Spleen (tissue), 11 donors: ENCODE measurements around the gene TMEM54. TPM values are rescaled to one million over a fixed set of nuclear protein-coding genes. Genes with fewer than 3 reads are reported as not detected.

Source experiments
- DNase-seq: peaks from one replicate; pipeline ENCODE4 v3.0.0-alpha.2; 2020
- H3K27ac ChIP-seq, 8 donors: fragments of 200-600 bp; sonication (generic) in 7 of 8; 1 replicate in 4 of 8; 2 replicates in 4 of 8; pipeline versions ENCODE4 v1.5.0 to v1.8.0; 2016 to 2021; ENCODE audit warnings: inconsistent platforms in 4 of 8, mild to moderate bottlenecking in 4 of 8, moderate library complexity in 1 of 8
- H3K27me3 ChIP-seq, 7 donors: fragments of 200-600 bp; sonication (generic) in 6 of 7; replicated peaks in 1 of 7; 1 replicate in 4 of 7; 2 replicates in 3 of 7; pipeline versions ENCODE4 v1.5.0 to v1.8.0; 2016 to 2021; ENCODE audit warnings: inconsistent platforms in 3 of 7, mild to moderate bottlenecking in 1 of 7
- H3K36me3 ChIP-seq, 6 donors: fragments of 200-600 bp; sonication (generic) in 5 of 6; 1 replicate in 4 of 6; 2 replicates in 2 of 6; pipeline versions ENCODE4 v1.5.0 to v1.8.0; 2016 to 2021; ENCODE audit warnings: inconsistent platforms in 2 of 6
- H3K4me1 ChIP-seq, 6 donors: fragments of 200-600 bp; sonication (generic) in 5 of 6; 1 replicate in 3 of 6; 2 replicates in 3 of 6; pipeline versions ENCODE4 v1.5.0 to v1.8.0; 2016 to 2021; ENCODE audit warnings: inconsistent platforms in 3 of 6
- H3K4me3 ChIP-seq, 8 donors: fragments of 200-600 bp; sonication (generic) in 7 of 8; 1 replicate in 4 of 8; 2 replicates in 4 of 8; pipeline versions ENCODE4 v1.5.0 to v1.8.0; 2016 to 2021; ENCODE audit warnings: inconsistent platforms in 4 of 8, mild to moderate bottlenecking in 4 of 8, moderate library complexity in 2 of 8
- H3K9me3 ChIP-seq, 8 donors: fragments of 200-600 bp; sonication (generic) in 7 of 8; 1 replicate in 4 of 8; 2 replicates in 4 of 8; pipeline versions ENCODE4 v1.5.0 to v1.8.0; 2016 to 2021; ENCODE audit warnings: inconsistent platforms in 4 of 8
- CTCF ChIP-seq, 11 experiments: fragments of 200-600 bp in 7 of 11; fragments of 450-650 bp in 4 of 11; sonication (generic) in 4 of 11; IDR thresholded peaks in 8 of 11; conservative IDR thresholded peaks in 3 of 11; 1 replicate in 7 of 11; 2 replicates in 4 of 11; pipeline versions ENCODE4 v1.4.0 to v1.8.0; 2016 to 2021; ENCODE audit warnings: antibody characterized with exemption in 11 of 11, inconsistent platforms in 4 of 11, mild to moderate bottlenecking in 1 of 11
- POLR2A ChIP-seq, 3 donors: fragments of 450-650 bp; IDR thresholded peaks; one replicate each; pipeline ENCODE4 v1.5.1; 2017; ENCODE audit warnings: antibody characterized with exemption in 3 of 3, mild to moderate bottlenecking in 1 of 3
- POLR2AphosphoS5 ChIP-seq, 3 donors: sonication (generic); formaldehyde crosslinking; IDR thresholded peaks; one replicate each; pipeline ENCODE4 v1.5.1; 2017; ENCODE audit warnings: antibody characterized with exemption in 3 of 3
- WGBS, 5 donors: extraction: QIAGEN DNeasy Blood & Tissue Kit in 3 of 5; methylation state at CpG; one replicate each; pipeline versions ENCODE4 v1.1.5 to v1.1.7; 2013 to 2018; 5-methylcytosine and 5-hydroxymethylcytosine counted together
- intact Hi-C: fragments of 100-400 bp; cut with DNase I; formaldehyde crosslinking; loops from one replicate; pipeline ENCODE4 v1.15.0; 2023; ENCODE audit warnings: low total_unique reads
- polyA plus RNA-seq, 3 donors: library from polyadenylated mRNA; stranded (reverse); fragments of 200-250 nt; gene quantifications; one replicate each; pipeline ENCODE4 v1.2.1, GENCODE V29; 2013
- total RNA-seq, 7 donors: library from RNA; depleted of rRNA in 3 of 7; stranded (reverse); fragments of >200 nt in 3 of 7; fragmentation: NEBNext Ultra II Directional in 4 of 7; extraction: Animal tissue kit (Norgen Biotek cat#: 25700) in 4 of 7; gene quantifications; one replicate each; pipeline versions ENCODE4 v1.1.0 to v1.2.1, GENCODE V29; 2016 to 2021
- donor health status: healthy with polysubstance abuse.
- donor health status: DM: no; HTN: no; CAD: no; lungs with moderate emphysema.
- donor health status: DM: no; HTN: no; CAD: no.
- donor health status: Bipolar disorder and iron deficiency.
- donor health status: healthy.
- donor health status: DM: no; HTN: no; CAD: no.
- donor health status: DM: yes; HTN: yes; CAD: no.

The TMEM54 gene
- total and polyA plus RNA-seq, 10 donors: 4.3 to 24.6 (median 11.5) TPM

- intact Hi-C loops: no loop called here
- no peaks in the 10 kb centered on the region for H3K9me3 ChIP-seq
- WGBS, 5 donors: 86 to 89% (median 86%) methylated on average over 6 of the region's 6 CpGs
- peaks cover 0 to 72% (median 52%) of the 10 kb centered on the region in 6 donors for H3K36me3 ChIP-seq
- H3K4me1 ChIP-seq: peaks cover 0 to 28% (median 12%) of the 10 kb centered on the region in 6 donors
- no peak for DNase-seq
- no peaks in the 10 kb centered on the region for H3K27me3 ChIP-seq
- no peak overlapping the region for H3K27ac ChIP-seq
- TF ChIP-seq CTCF (IDR thresholded peaks at IDR 0.05 in 8 of 11, conservative IDR thresholded peaks at IDR 0.05 in 3 of 11) (no peak), POLR2AphosphoS5 (IDR thresholded peaks at IDR 0.05) (no peak), POLR2A (IDR thresholded peaks at IDR 0.05) (no peak)
- no peak overlapping the region for H3K4me3 ChIP-seq
Observed at GRCh38 chr1:32947669-32948389, 46.6 kb upstream of the TMEM54 start.

- Histone ChIP-seq H3K27ac (no peak overlapping the region), H3K27me3 (no peaks in the 10 kb centered on the region), H3K9me3 (no peaks in the 10 kb centered on the region), H3K36me3 (peaks cover 0 to 86% (median 66%) of the 10 kb centered on the region in 6 donors), H3K4me1 (peaks cover 0 to 28% (median 12%) of the 10 kb centered on the region in 6 donors), H3K4me3 (no peak overlapping the region)
- WGBS, 5 donors: 76 to 100% (median 96%) methylated on average over 2 of the region's 2 CpGs
- no peak for DNase-seq
- intact Hi-C loops: no loop called here
- TF ChIP-seq POLR2A (IDR thresholded peaks at IDR 0.05) (no peak), CTCF (IDR thresholded peaks at IDR 0.05 in 8 of 11, conservative IDR thresholded peaks at IDR 0.05 in 3 of 11) (no peak), POLR2AphosphoS5 (IDR thresholded peaks at IDR 0.05) (no peak)
Observed at GRCh38 chr1:32946413-32946812, 45.2 kb upstream of the TMEM54 start.

GRCh38 chr1:32944180-32944579, 43.0 kb upstream of the TMEM54 start:
- Histone ChIP-seq H3K36me3 (peaks cover 2 to 97% (median 80%) of the 10 kb centered on the region in 6 donors), H3K4me1 (peaks cover 0 to 23% (median 11%) of the 10 kb centered on the region in 6 donors), H3K9me3 (no peaks in the 10 kb centered on the region), H3K27ac (no peak overlapping the region), H3K4me3 (no peak overlapping the region), H3K27me3 (no peaks in the 10 kb centered on the region)
- TF ChIP-seq POLR2A (IDR thresholded peaks at IDR 0.05) (no peak), POLR2AphosphoS5 (IDR thresholded peaks at IDR 0.05) (no peak), CTCF (IDR thresholded peaks at IDR 0.05 in 8 of 11, conservative IDR thresholded peaks at IDR 0.05 in 3 of 11) (no peak)
- intact Hi-C loops: no loop called here
- DNase-seq: no peak

- Histone ChIP-seq H3K9me3 (no peaks in the 10 kb centered on the region), H3K4me1 (peaks cover 0 to 22% (median 7%) of the 10 kb centered on the region in 6 donors), H3K27ac (peak overlapping the region in 4 of 8 donors; percentile 24 to 53 (median 27)), H3K36me3 (peaks cover 2 to 100% (median 88%) of the 10 kb centered on the region in 6 donors), H3K4me3 (no peak overlapping the region), H3K27me3 (no peaks in the 10 kb centered on the region)
- intact Hi-C loops: loop anchor here (10.0 kb wide), 2 partner anchors 65 to 145 kb away; partner anchors contain the start of gene AZIN2
- DNase-seq: no peak
- TF ChIP-seq POLR2AphosphoS5 (IDR thresholded peaks at IDR 0.05) (peak in 2 of 3 donors; percentile 15 to 17), POLR2A (IDR thresholded peaks at IDR 0.05) (no peak)
- 80 to 96% (median 88%) methylated on average over 2 to 4 of the region's 4 CpGs for WGBS, 5 donors
Observed at GRCh38 chr1:32939655-32940371, 38.6 kb upstream of the TMEM54 start.
